ENCODE measurements around the gene LDB1.

The LDB1 gene

GRCh38 chr10:102120142-102120990 lies at the start of gene LDB1:
Gene LDB1, minus strand, starts transcription at chr10:102120368. Its CDS starts 258 bp downstream, at chr10:102120110.
- peak; percentile 27 for DNase-seq (ENCODE audit: low read depth)

GRCh38 chr10:102167861-102168260 lies 47.7 kb upstream of the LDB1 start:
- no peak for DNase-seq (ENCODE audit: low read depth)

GRCh38 chr10:102163342-102163989 lies 43.3 kb upstream of the LDB1 start:
- no peak for DNase-seq (ENCODE audit: low read depth)

GRCh38 chr10:102159831-102160230 lies 39.7 kb upstream of the LDB1 start:
- DNase-seq (ENCODE audit: low read depth), result no peak

- DNase-seq (ENCODE audit: low read depth), result no peak
These were observed 39.0 kb upstream of the LDB1 start for GRCh38 chr10:102159051-102159597.

- no peak for DNase-seq (ENCODE audit: low read depth)
These were observed 37.1 kb upstream of the LDB1 start for GRCh38 chr10:102157224-102157623.

GRCh38 chr10:102154466-102155116 lies 34.4 kb upstream of the LDB1 start:
- DNase-seq (ENCODE audit: low read depth), result no peak

- no peak for DNase-seq (ENCODE audit: low read depth)
These were observed 33.0 kb upstream of the LDB1 start for GRCh38 chr10:102153093-102153620.

- peak; percentile 38 for DNase-seq (ENCODE audit: low read depth)
These were observed 32.4 kb upstream of the LDB1 start for GRCh38 chr10:102152545-102152890.

GRCh38 chr10:102151774-102152544 lies 31.8 kb upstream of the LDB1 start, which contains the start of gene NOLC1:
Gene NOLC1, plus strand, starts transcription at chr10:102152389. Its CDS starts 22 bp downstream, at chr10:102152411.
- peak; percentile 100 for DNase-seq (ENCODE audit: low read depth)

- no peak for DNase-seq (ENCODE audit: low read depth)
These were observed 31.0 kb upstream of the LDB1 start for GRCh38 chr10:102150970-102151773.

GRCh38 chr10:102148275-102148674 lies 28.1 kb upstream of the LDB1 start:
- no peak for DNase-seq (ENCODE audit: low read depth)

GRCh38 chr10:102147561-102147960 lies 27.4 kb upstream of the LDB1 start:
- DNase-seq (ENCODE audit: low read depth), result no peak

GRCh38 chr10:102146971-102147428 lies 26.8 kb upstream of the LDB1 start:
- DNase-seq (ENCODE audit: low read depth), result no peak

- no peak for DNase-seq (ENCODE audit: low read depth)
These were observed 21.5 kb upstream of the LDB1 start for GRCh38 chr10:102141583-102142107.

- DNase-seq (ENCODE audit: low read depth), result no peak
These were observed 20.9 kb upstream of the LDB1 start for GRCh38 chr10:102140913-102141540.

GRCh38 chr10:102140218-102140617 lies 20.1 kb upstream of the LDB1 start:
- no peak for DNase-seq (ENCODE audit: low read depth)

GRCh38 chr10:102139281-102140110 lies 19.3 kb upstream of the LDB1 start:
- no peak for DNase-seq (ENCODE audit: low read depth)

GRCh38 chr10:102135956-102136526 lies 15.9 kb upstream of the LDB1 start:
- no peak for DNase-seq (ENCODE audit: low read depth)
